Measurements from ENCODE around the gene ABCA4. TPM values are rescaled to one million over a fixed set of nuclear protein-coding genes. Genes with fewer than 3 reads are reported as not detected.

The ABCA4 gene
- total RNA-seq, 1 experiment from 2014 or later = 0.29 TPM

DNA sequence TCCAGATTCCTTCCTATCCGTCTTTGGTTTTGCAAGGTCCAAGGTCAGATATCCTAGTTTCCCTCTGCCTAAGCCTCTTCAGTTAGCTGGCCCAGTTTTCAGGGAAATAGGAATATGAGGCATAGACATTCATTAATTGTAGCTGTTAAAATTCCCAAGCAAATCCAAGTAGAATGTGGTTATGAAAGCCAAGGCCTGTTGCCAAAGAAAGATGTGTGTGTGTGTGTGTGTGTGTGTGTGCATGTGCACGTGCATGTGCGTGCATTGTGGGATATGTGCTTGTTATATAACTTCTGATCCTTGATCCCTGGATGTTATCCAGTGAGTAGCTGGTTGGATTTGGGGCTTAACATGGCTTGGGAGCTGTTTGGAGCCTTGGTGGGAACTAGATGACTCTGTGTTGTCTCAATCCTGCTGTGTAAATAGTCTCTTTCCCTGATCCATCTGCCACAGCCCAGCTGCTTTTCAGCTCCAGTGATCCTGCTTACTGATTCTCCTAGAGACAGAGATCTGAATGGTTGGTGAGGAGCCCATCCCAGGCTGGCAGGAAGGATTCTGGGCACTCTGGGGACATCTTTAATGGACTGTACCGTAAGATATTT, 141.1 kb downstream of the ABCA4 start:
- Histone ChIP-seq H3K9ac (ENCODE audit: low read length) (no peak overlapping the region), H4K20me1 (ENCODE audit: low read length) (no peaks in the 10 kb centered on the region), H3K4me1 (ENCODE audit: insufficient read depth, low read length) (peaks cover 21% of the 10 kb centered on the region), H3K4me2 (ENCODE audit: low read length) (no peak overlapping the region), H3K9me2 (replicated peaks; ENCODE audit: low read length) (no peaks in the 10 kb centered on the region), H3K79me2 (ENCODE audit: low read length) (no peaks in the 10 kb centered on the region), H2AFZ (ENCODE audit: low read length) (no peak overlapping the region), H3K36me3 (ENCODE audit: low read depth, low read length) (no peaks in the 10 kb centered on the region), H3K27ac (ENCODE audit: low read length) (no peak overlapping the region), H3F3A (ENCODE audit: low read length, unreplicated experiment) (no peaks in the 10 kb centered on the region), H3K27me3 (ENCODE audit: low read length) (no peaks in the 10 kb centered on the region), H3K4me3 (ENCODE audit: low read length) (no peak overlapping the region), H3K9me3 (ENCODE audit: low read length) (no peaks in the 10 kb centered on the region)
- CTCF ChIA-PET = no interaction called here
- POLR2A ChIA-PET (ENCODE audit: unreplicated experiment) = no interaction called here
- TF ChIP-seq EZH2phosphoT487 (IDR thresholded peaks at IDR 0.05; ENCODE audit: borderline replicate concordance, low read length) (no peak), EZH2 (IDR thresholded peaks at IDR 0.05; ENCODE audit: low read length, unreplicated experiment) (no peak)
- peak; percentile 18 for DNase-seq
- BruUV-seq (replicated peaks) = no TSS peak
- intact Hi-C loops (cut with micrococcal nuclease) = no loop called here
- ATAC-seq = peak; percentile 30; the same call in 1 of the 2 replicates

DNA sequence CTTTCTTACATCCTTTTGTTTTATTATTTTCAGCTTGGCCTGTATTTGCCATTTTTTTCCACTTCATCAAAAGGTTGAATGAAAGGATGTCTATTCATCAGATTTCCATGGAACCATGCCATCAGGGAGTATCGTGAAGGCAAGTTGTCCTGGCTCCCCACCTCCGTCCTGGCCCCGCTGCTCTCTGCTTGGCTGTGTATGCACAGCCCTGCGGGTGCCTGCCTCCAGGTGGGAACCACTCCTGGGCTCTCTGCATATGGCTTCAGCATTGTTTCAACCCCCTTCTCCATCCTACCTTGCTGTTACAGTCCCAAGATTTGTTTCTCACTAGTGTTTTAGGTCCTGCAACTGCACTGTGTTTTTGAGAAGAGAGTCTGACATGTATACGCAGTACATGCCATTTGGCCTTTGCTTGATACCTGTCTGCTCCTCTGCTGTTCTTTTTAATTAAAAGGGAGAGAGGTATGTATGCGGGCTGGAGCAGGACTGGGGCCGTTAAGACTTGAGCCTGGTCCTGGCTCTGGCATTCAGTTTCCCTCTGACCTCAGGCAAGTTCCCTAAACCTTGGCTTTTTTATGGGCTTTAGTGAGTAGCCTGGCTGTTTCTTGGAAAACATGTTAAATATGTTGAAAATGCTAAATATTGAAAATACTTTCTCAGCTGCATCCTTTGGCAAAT, 141.8 kb downstream of the ABCA4 start:
- no peak overlapping the region for H3K27ac ChIP-seq (ENCODE audit: low read length)
- H3K4me1 ChIP-seq (ENCODE audit: insufficient read depth, low read length) = peaks cover 21% of the 10 kb centered on the region
- H2AFZ ChIP-seq (ENCODE audit: low read length) = no peak overlapping the region
- H3F3A ChIP-seq (ENCODE audit: low read length, unreplicated experiment) = no peaks in the 10 kb centered on the region
- no peaks in the 10 kb centered on the region for H3K36me3 ChIP-seq (ENCODE audit: low read depth, low read length)
- no peaks in the 10 kb centered on the region for H3K27me3 ChIP-seq (ENCODE audit: low read length)
- H3K9ac ChIP-seq (ENCODE audit: low read length) = no peak overlapping the region
- no peak overlapping the region for H3K4me2 ChIP-seq (ENCODE audit: low read length)
- TF ChIP-seq EZH2phosphoT487 (IDR thresholded peaks at IDR 0.05; ENCODE audit: borderline replicate concordance, low read length) (no peak), EZH2 (IDR thresholded peaks at IDR 0.05; ENCODE audit: low read length, unreplicated experiment) (no peak)
- TF ChIP-seq, protein P1, sequence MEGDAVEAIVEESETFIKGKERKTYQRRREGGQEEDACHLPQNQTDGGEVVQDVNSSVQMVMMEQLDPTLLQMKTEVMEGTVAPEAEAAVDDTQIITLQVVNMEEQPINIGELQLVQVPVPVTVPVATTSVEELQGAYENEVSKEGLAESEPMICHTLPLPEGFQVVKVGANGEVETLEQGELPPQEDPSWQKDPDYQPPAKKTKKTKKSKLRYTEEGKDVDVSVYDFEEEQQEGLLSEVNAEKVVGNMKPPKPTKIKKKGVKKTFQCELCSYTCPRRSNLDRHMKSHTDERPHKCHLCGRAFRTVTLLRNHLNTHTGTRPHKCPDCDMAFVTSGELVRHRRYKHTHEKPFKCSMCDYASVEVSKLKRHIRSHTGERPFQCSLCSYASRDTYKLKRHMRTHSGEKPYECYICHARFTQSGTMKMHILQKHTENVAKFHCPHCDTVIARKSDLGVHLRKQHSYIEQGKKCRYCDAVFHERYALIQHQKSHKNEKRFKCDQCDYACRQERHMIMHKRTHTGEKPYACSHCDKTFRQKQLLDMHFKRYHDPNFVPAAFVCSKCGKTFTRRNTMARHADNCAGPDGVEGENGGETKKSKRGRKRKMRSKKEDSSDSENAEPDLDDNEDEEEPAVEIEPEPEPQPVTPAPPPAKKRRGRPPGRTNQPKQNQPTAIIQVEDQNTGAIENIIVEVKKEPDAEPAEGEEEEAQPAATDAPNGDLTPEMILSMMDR (conservative IDR thresholded peaks at IDR 0.05; ENCODE audit: low read depth, low read length) = no peak
- intact Hi-C loops (cut with micrococcal nuclease) = no loop called here
- H3K4me3 ChIP-seq (ENCODE audit: low read length) = no peak overlapping the region
- no peaks in the 10 kb centered on the region for H3K79me2 ChIP-seq (ENCODE audit: low read length)
- H4K20me1 ChIP-seq (ENCODE audit: low read length) = no peaks in the 10 kb centered on the region
- BruUV-seq (replicated peaks) = no TSS peak
- DNase-seq (no peak), ATAC-seq (no peak)
- CTCF ChIA-PET = no interaction called here
- no peaks in the 10 kb centered on the region for H3K9me2 ChIP-seq (replicated peaks; ENCODE audit: low read length)
- POLR2A ChIA-PET (ENCODE audit: unreplicated experiment) = no interaction called here
- H3K9me3 ChIP-seq (ENCODE audit: low read length) = no peaks in the 10 kb centered on the region

DNA sequence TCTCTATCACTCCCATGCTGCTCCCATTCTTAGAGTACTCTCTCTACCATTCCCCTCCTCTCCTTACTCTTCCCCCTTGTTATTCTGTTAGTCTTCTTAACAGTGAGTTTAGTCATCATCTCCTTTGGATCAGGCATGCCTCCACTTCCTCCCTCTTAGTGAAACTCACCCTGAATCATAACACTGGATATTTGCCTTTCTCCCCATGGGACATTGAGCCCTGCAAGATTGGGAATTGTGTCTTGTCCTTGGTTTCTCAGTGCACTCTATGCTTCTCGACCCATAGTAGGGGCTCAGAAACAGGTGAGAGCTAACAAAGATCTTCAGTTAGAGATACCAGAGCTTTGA, 143.4 kb downstream of the ABCA4 start:
- ATAC-seq (peak; percentile 92), DNase-seq (peak; percentile 80)
- Histone ChIP-seq H3K36me3 (ENCODE audit: low read depth, low read length) (no peaks in the 10 kb centered on the region), H3K27ac (ENCODE audit: low read length) (no peak overlapping the region), H3K4me3 (ENCODE audit: low read length) (no peak overlapping the region), H3K9ac (ENCODE audit: low read length) (no peak overlapping the region), H2AFZ (ENCODE audit: low read length) (no peak overlapping the region), H3K4me2 (ENCODE audit: low read length) (peak overlapping the region; percentile 16; the same call in 1 of the 2 replicates), H3F3A (ENCODE audit: low read length, unreplicated experiment) (no peaks in the 10 kb centered on the region), H3K9me2 (replicated peaks; ENCODE audit: low read length) (no peaks in the 10 kb centered on the region), H3K9me3 (ENCODE audit: low read length) (no peaks in the 10 kb centered on the region), H4K20me1 (ENCODE audit: low read length) (no peaks in the 10 kb centered on the region), H3K79me2 (ENCODE audit: low read length) (no peaks in the 10 kb centered on the region), H3K27me3 (ENCODE audit: low read length) (no peaks in the 10 kb centered on the region), H3K4me1 (ENCODE audit: insufficient read depth, low read length) (peaks cover 21% of the 10 kb centered on the region)
- TF ChIP-seq EZH2phosphoT487 (IDR thresholded peaks at IDR 0.05; ENCODE audit: borderline replicate concordance, low read length) (no peak), EZH2 (IDR thresholded peaks at IDR 0.05; ENCODE audit: low read length, unreplicated experiment) (no peak)
- TF ChIP-seq, protein P1 (conservative IDR thresholded peaks at IDR 0.05; ENCODE audit: low read depth, low read length) = no peak
- ChIA-PET POLR2A (ENCODE audit: unreplicated experiment) (no interaction called here), CTCF (no interaction called here)
- intact Hi-C loops (cut with micrococcal nuclease) = no loop called here
- no TSS peak for BruUV-seq (replicated peaks)
